ENCODE measurements around the gene DSG4. TPM values are rescaled to one million over a fixed set of nuclear protein-coding genes. Genes with fewer than 3 reads are reported as not detected.

DSG4 gene
- total and polyA plus RNA-seq, 9 donors: not detected

GRCh38 chr18:31413137-31413536 lies 36.6 kb downstream of the DSG4 start:
- no peaks in the 10 kb centered on the region for H3K4me1 ChIP-seq (ENCODE audit: insufficient read depth)
- DNase-seq: no peak
- WGBS, 3 donors: 92 to 95% (median 93%) methylated on average over 6 of the region's 6 CpGs
- no peaks in the 10 kb centered on the region for H3K27me3 ChIP-seq
- TF ChIP-seq CTCF (IDR thresholded peaks at IDR 0.05) (no peak), POLR2A (IDR thresholded peaks at IDR 0.05) (no peak), EP300 (IDR thresholded peaks at IDR 0.05) (no peak)
- intact Hi-C loops (cut with DNase I): no loop called here
- no peaks in the 10 kb centered on the region for H3K36me3 ChIP-seq
- H3K4me3 ChIP-seq: no peak overlapping the region
- no peaks in the 10 kb centered on the region for H3K9me3 ChIP-seq
- H3K27ac ChIP-seq: no peak overlapping the region

- no peak for TF ChIP-seq POLR2A (IDR thresholded peaks at IDR 0.05)
- TF ChIP-seq CTCF (IDR thresholded peaks at IDR 0.05): no peak
- no peak for TF ChIP-seq EP300 (IDR thresholded peaks at IDR 0.05)
- Histone ChIP-seq H3K27ac (no peak overlapping the region), H3K4me1 (ENCODE audit: insufficient read depth) (no peaks in the 10 kb centered on the region), H3K27me3 (no peaks in the 10 kb centered on the region), H3K9me3 (no peaks in the 10 kb centered on the region), H3K36me3 (no peaks in the 10 kb centered on the region), H3K4me3 (no peak overlapping the region)
- intact Hi-C loops (cut with DNase I): no loop called here
- no peak for DNase-seq
Observed at GRCh38 chr18:31417850-31418249, 41.3 kb downstream of the DSG4 start.

GRCh38 chr18:31419457-31419932 lies 42.9 kb downstream of the DSG4 start:
- H3K4me3 ChIP-seq: no peak overlapping the region
- no peaks in the 10 kb centered on the region for H3K4me1 ChIP-seq (ENCODE audit: insufficient read depth)
- H3K36me3 ChIP-seq: no peaks in the 10 kb centered on the region
- no peaks in the 10 kb centered on the region for H3K27me3 ChIP-seq
- H3K27ac ChIP-seq: no peak overlapping the region
- TF ChIP-seq EP300 (IDR thresholded peaks at IDR 0.05) (no peak), CTCF (IDR thresholded peaks at IDR 0.05) (no peak)
- WGBS, 3 donors: 80 to 88% (median 84%) methylated on average over 7 of the region's 7 CpGs
- no peak for DNase-seq
- H3K9me3 ChIP-seq: no peaks in the 10 kb centered on the region
- intact Hi-C loops (cut with DNase I): no loop called here

GRCh38 chr18:31420032-31420431 lies 43.5 kb downstream of the DSG4 start:
- Histone ChIP-seq H3K9me3 (no peaks in the 10 kb centered on the region), H3K27ac (no peak overlapping the region), H3K27me3 (no peaks in the 10 kb centered on the region), H3K4me3 (no peak overlapping the region), H3K36me3 (no peaks in the 10 kb centered on the region), H3K4me1 (ENCODE audit: insufficient read depth) (no peaks in the 10 kb centered on the region)
- 94 to 97% (median 94%) methylated on average over 6 of the region's 6 CpGs for WGBS, 3 donors
- intact Hi-C loops (cut with DNase I): no loop called here
- no peak for DNase-seq
- TF ChIP-seq POLR2A (IDR thresholded peaks at IDR 0.05) (no peak), EP300 (IDR thresholded peaks at IDR 0.05) (no peak), CTCF (IDR thresholded peaks at IDR 0.05) (no peak)

- TF ChIP-seq EP300 (IDR thresholded peaks at IDR 0.05) (no peak), CTCF (IDR thresholded peaks at IDR 0.05) (no peak), POLR2A (IDR thresholded peaks at IDR 0.05) (no peak)
- no peak for DNase-seq
- no peak overlapping the region for H3K27ac ChIP-seq
- no peaks in the 10 kb centered on the region for H3K4me1 ChIP-seq (ENCODE audit: insufficient read depth)
- 84 to 87% (median 87%) methylated on average over 2 of the region's 2 CpGs for WGBS, 3 donors
- no peaks in the 10 kb centered on the region for H3K27me3 ChIP-seq
- H3K4me3 ChIP-seq: no peak overlapping the region
- intact Hi-C loops (cut with DNase I): no loop called here
- no peaks in the 10 kb centered on the region for H3K9me3 ChIP-seq
- no peaks in the 10 kb centered on the region for H3K36me3 ChIP-seq
Observed at GRCh38 chr18:31420524-31420923, 43.9 kb downstream of the DSG4 start.
